ENCODE data around the gene INSRR. TPM values are rescaled to one million over a fixed set of nuclear protein-coding genes. Genes with fewer than 3 reads are reported as not detected.

Gene INSRR
- polyA plus RNA-seq, 2 of the 4 experiments (the other 2 are of a cell fraction): not detected

DNA sequence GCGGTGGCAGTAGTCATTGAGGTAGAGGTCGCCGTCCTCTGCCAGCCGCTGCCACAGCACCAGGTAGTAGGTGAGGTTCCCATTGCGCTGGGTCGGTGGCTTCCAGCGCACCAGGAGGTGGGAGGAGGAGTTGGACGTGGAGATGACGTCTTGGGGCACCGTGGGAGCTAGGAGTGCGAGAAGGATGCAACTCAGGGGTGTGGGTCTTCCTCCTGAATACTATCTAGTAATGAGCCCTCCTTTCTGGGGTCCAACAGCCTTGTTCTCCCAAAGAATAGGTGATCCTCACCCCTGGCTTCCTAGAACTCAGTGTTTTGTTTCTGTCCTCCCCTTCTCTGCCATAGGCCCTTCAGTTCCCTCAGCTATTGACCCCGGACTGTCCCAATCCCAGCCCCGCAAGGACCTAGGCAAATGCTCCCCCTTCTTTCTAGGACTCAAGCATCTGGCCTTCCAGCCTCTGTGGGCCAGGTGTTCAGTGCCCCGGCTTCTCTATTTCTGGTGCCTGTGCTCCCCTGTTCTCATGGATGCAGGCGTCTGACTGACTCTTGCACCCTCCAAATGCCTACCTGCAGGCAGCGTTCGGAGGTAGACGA is 12.9 kb downstream of the INSRR start:
- ChIA-PET CTCF (interaction anchor here (0.7 to 20.9 kb wide), 9 partner anchors 6 to 187 kb away, joined by 3 to 480 read pairs (median 4); partner anchors contain the start of genes INSRR and NTRK1), POLR2A (no interaction called here)
- WGBS (ENCODE audit: missing lambda C conversion rate): 72% methylated on average over 13 of the region's 18 CpGs
- Histone ChIP-seq H3K4me2 (no peak overlapping the region), H3K4me1 (no peaks in the 10 kb centered on the region), H3K4me3 (no peak overlapping the region), H3K27ac (no peak overlapping the region), H3K9me3 (no peaks in the 10 kb centered on the region)
- ATAC-seq (no peak), DNase-seq (ENCODE audit: low read depth in 1 of 2, low spot score in 1 of 2) (no peak), FAIRE-seq (no peak)
- TF ChIP-seq FOXS1 (CRISPR knock-in tag; IDR thresholded peaks at IDR 0.05) (no peak), ZC3H11A (IDR thresholded peaks at IDR 0.05) (no peak), HDAC2 (IDR thresholded peaks at IDR 0.05) (no peak), POLR2AphosphoS2 (conservative IDR thresholded peaks at IDR 0.05; ENCODE audit: low read length) (no peak), ZNF302 (CRISPR knock-in tag; IDR thresholded peaks at IDR 0.05) (no peak), CBX8 (IDR thresholded peaks at IDR 0.05) (no peak), ZSCAN20 (CRISPR knock-in tag; IDR thresholded peaks at IDR 0.05) (no peak)

DNA sequence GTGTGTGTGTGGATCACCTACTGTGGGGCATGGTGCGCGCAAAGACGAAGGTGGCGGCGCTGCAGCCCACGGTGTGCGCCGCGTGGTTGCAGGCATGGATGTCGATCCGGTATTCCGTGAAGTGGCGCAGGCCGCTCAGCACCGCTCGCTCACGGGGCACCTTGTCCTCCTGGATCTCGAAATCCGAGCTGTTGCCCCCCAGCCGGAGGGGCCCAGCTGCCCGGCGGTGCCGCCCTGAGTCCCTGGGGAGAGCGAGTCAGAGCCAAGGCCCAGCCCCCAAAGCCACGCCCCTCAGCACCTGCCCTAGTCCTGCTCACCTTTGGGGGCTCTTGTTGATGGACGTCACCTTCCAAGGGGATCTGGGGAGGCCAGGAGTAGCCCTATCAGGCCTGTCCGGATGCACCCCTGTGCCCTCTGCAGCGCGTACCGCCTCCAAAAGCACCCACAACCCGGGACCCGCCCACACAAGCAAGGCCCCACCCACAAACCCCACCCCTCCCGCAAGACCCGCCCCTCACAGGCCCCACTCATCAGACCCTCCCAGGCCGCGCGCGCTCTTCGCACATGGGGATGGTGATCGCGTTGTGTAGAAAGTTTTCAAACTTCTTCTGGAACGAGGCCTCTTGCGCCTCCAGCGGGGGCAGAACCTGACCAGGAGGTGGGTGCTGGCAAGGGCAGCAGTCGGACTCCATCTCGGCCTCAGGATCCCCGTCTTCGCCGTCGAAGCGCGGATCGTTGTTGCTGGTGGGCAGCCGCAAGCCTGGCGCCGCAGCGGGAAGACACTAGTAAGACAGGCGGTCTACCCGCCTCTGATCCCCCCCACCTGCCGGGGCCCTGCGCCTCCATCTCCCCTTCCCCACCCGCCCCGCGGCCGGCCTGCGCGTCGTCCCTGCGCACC is 13.6 kb downstream of the INSRR start:
- FAIRE-seq (no peak), ATAC-seq (no peak), DNase-seq (ENCODE audit: low read depth in 1 of 2, low spot score in 1 of 2) (no peak)
- Histone ChIP-seq H3K9me3 (no peaks in the 10 kb centered on the region), H3K4me2 (no peak overlapping the region), H3K4me3 (no peak overlapping the region), H3K4me1 (no peaks in the 10 kb centered on the region), H3K27ac (no peak overlapping the region)
- CTCF ChIA-PET: interaction anchor here (0.7 to 6.0 kb wide), 6 partner anchors 12 to 400 kb away, joined by 3 to 68 read pairs (median 4); partner anchors contain the start of genes INSRR and NTRK1
- POLR2A ChIA-PET: no interaction called here
- WGBS (ENCODE audit: missing lambda C conversion rate): 82% methylated on average over 45 of the region's 69 CpGs
- TF ChIP-seq, protein P1, sequence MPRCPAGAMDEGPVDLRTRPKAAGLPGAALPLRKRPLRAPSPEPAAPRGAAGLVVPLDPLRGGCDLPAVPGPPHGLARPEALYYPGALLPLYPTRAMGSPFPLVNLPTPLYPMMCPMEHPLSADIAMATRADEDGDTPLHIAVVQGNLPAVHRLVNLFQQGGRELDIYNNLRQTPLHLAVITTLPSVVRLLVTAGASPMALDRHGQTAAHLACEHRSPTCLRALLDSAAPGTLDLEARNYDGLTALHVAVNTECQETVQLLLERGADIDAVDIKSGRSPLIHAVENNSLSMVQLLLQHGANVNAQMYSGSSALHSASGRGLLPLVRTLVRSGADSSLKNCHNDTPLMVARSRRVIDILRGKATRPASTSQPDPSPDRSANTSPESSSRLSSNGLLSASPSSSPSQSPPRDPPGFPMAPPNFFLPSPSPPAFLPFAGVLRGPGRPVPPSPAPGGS (IDR thresholded peaks at IDR 0.05): no peak
- TF ChIP-seq EHF (CRISPR knock-in tag; IDR thresholded peaks at IDR 0.05): no peak
- no peak for TF ChIP-seq POLR2AphosphoS2 (conservative IDR thresholded peaks at IDR 0.05; ENCODE audit: low read length)
- TF ChIP-seq, protein P2, sequence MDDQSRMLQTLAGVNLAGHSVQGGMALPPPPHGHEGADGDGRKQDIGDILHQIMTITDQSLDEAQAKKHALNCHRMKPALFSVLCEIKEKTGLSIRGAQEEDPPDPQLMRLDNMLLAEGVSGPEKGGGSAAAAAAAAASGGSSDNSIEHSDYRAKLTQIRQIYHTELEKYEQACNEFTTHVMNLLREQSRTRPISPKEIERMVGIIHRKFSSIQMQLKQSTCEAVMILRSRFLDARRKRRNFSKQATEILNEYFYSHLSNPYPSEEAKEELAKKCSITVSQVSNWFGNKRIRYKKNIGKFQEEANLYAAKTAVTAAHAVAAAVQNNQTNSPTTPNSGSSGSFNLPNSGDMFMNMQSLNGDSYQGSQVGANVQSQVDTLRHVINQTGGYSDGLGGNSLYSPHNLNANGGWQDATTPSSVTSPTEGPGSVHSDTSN (IDR thresholded peaks at IDR 0.05): no peak
- TF ChIP-seq, protein P3, sequence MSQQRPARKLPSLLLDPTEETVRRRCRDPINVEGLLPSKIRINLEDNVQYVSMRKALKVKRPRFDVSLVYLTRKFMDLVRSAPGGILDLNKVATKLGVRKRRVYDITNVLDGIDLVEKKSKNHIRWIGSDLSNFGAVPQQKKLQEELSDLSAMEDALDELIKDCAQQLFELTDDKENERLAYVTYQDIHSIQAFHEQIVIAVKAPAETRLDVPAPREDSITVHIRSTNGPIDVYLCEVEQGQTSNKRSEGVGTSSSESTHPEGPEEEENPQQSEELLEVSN (IDR thresholded peaks at IDR 0.05; ENCODE audit: borderline replicate concordance, low read depth): no peak
- no peak for TF ChIP-seq CBX2 (IDR thresholded peaks at IDR 0.05; ENCODE audit: borderline replicate concordance, low read depth)
- TF ChIP-seq HOXB5 (CRISPR knock-in tag; IDR thresholded peaks at IDR 0.05): no peak
- no peak for TF ChIP-seq ZC3H11A (IDR thresholded peaks at IDR 0.05)
- no peak for TF ChIP-seq CHD2 (IDR thresholded peaks at IDR 0.05; ENCODE audit: low read length, partially characterized antibody)
- no peak for TF ChIP-seq RNF2 (IDR thresholded peaks at IDR 0.05; ENCODE audit: borderline replicate concordance, low read depth)

DNA sequence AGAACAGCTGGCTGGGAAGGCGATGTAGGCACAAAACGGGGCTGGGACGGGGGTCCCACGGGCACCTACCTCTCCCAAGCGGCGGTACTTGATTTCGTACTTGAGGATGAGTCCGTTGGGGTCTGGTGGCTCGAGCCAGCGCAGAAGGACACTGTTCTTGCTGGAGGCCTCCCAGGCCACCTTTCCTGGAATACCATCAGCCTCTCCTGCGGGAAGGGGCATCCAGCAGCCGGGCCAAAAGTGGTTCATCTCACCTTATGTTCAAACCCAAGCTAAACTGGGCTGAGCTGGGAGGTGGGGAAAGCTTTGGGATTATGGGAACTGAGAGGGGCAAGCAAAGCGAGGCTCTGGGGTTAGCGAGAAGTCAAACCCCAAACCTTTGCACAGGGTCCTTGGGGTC is 14.3 kb downstream of the INSRR start:
- DNase-seq (ENCODE audit: low read depth in 1 of 2, low spot score in 1 of 2): no peak
- Histone ChIP-seq H3K4me2 (no peak overlapping the region), H3K27ac (no peak overlapping the region), H3K9me3 (no peaks in the 10 kb centered on the region), H3K4me3 (no peak overlapping the region), H3K4me1 (no peaks in the 10 kb centered on the region)
- no peak for ATAC-seq
- no peak for TF ChIP-seq MAZ (IDR thresholded peaks at IDR 0.05; ENCODE audit: borderline replicate concordance, low read depth, low read length)
- TF ChIP-seq RAD21 (conservative IDR thresholded peaks at IDR 0.05 in 1 of 2, IDR thresholded peaks at IDR 0.05 in 1 of 2): no peak
- TF ChIP-seq CBX2 (IDR thresholded peaks at IDR 0.05; ENCODE audit: borderline replicate concordance, low read depth): no peak
- no peak for TF ChIP-seq JUN (IDR thresholded peaks at IDR 0.05)
- TF ChIP-seq RNF2 (IDR thresholded peaks at IDR 0.05; ENCODE audit: borderline replicate concordance, low read depth): no peak
- TF ChIP-seq PHF8 (IDR thresholded peaks at IDR 0.05; ENCODE audit: borderline replicate concordance, low read depth): no peak
- TF ChIP-seq POLR2A (IDR thresholded peaks at IDR 0.05; ENCODE audit: low read length): no peak
- ChIA-PET CTCF (interaction anchor here (0.7 to 1.3 kb wide), 4 partner anchors 11 to 399 kb away, joined by 3 to 5 read pairs (median 4); partner anchors contain the start of gene NTRK1), POLR2A (no interaction called here)
- 56% methylated on average over 14 of the region's 14 CpGs for WGBS (ENCODE audit: missing lambda C conversion rate)
- FAIRE-seq: no peak

Data from A549 (cell line).